HG03439 (cell line): ENCODE measurements around the gene GYG1.
"Not testable (repeated sequence)": the region's sequence is repeated elsewhere in the genome, so short reads cannot be mapped to it uniquely, and the experiment has no call there.

Source experiments
- ATAC-seq: cut with Tn5 transposase; IDR thresholded peaks from one replicate; pipeline ENCODE4 v1.9.1; 2021; ENCODE audit warnings: mild to moderate bottlenecking, moderate library complexity; ENCODE audit not compliant: unreplicated experiment

Gene GYG1

DNA sequence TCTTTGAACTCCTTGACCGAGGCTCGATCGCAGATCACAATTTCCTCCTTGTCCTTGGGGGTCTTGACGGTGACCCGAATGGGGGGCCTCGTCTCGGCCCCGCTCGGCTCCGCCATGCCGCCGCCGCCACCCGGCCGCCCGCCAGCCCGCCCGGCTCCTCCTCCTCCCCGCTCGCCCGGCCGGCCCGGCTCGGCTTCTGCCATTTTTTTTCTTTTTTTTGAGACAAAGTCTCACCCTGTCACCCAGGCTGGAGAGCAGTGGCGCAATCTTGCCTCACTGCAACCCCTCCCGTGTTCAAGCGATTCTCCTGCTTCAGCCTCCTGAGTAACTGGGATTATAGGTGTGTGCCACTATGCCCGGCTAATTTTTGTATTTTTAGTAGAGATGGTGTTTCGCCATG, 3.8 kb upstream of the GYG1 start:
- not testable (repeated sequence) for ATAC-seq

DNA sequence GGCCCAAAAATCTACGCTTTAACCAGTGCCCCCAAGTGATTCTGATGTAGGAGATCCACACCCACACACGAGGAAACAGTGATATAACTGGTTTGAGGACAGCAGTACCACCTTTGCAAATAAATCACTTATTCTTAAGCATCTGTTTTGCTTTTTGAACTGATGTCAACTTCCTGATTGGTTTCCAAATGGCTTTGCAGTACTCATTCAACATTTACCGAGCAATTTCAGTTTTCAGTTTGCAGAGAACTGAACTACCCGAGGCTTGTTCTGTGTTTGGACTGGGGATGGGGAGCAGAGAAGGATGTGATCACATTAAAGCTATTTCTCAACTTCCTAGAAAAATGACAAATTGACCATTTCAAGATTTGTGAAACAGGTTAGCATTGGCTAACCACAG, 1.1 kb upstream of the GYG1 start:
- ATAC-seq = no peak

- ATAC-seq = peak; percentile 24
Measured at GRCh38 chr3:148992027-148992634, 791 bp downstream of the GYG1 start.

DNA sequence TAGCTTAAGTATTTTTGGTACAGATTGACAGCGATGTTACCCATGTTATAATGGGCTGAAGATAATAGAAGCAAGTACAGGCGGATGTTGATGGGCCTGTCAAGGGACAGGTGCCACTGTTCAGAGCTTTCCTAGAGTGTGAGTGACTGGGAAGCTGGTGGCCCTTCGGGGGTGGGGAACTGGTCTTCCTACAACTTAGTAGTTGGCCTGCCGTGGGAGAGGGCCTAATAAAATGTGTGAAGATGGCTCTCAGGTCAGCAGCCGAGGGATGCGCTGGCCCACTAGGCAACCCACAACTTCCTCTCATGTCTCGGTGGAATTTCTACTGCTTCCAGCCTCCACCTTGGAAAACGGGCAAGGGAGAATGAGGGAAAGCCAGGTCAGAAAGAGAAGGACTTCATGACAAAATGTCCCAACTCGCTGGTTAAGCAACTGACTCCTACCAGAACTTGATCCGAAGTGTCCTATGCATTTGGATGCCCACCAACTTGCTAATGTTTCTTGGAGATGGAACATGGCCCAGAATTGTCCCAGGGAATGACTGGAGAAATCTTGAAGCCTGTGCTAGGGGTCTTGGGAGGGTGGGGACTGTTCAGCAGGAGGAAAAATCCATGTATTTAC, 1.4 kb downstream of the GYG1 start:
- no peak for ATAC-seq

DNA sequence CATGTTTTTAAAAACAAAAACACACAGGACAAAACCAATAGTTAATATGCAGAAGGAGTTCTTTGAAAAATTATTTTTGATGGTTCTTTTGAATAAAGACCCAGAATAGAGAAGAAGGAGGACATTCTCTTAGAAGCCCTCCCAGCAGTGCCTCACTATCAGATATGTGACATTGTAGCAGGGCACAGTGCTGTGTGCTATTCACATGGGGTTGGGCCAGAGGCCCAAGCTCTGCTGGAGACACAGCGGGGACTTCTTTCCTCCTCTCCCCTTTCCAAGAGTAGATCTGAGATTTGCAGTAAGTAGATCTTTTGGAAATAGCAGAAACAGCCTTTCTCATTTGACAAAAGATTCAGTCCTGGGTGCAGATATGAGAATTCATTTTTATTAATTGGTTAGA, 6.3 kb downstream of the GYG1 start:
- ATAC-seq = no peak

- ATAC-seq = no peak
Measured at GRCh38 chr3:148998297-148998696, 7.0 kb downstream of the GYG1 start.

GRCh38 chr3:148998715-148999423, 7.5 kb downstream of the GYG1 start:
- ATAC-seq = no peak

DNA sequence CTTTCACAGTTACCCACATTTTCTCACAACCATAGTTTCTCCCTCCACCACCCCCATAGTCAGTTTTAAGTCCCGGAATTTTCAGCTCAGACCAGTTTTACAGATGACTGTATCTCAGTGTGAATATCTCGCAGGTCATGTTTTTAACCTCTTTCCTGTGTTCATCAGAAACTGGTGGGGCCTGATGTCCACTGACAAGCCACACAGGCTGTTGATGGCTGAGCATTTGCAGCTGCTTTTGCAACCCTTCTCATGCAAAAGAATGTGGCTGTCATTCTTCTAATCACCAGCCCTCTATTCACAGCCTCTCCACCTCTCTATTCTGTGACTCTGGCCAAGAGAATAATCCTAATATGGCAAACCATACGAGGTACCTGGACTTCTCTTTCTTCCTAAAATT, 8.5 kb downstream of the GYG1 start:
- no peak for ATAC-seq

- no peak for ATAC-seq
Measured at GRCh38 chr3:149000206-149000745, 8.9 kb downstream of the GYG1 start.

DNA sequence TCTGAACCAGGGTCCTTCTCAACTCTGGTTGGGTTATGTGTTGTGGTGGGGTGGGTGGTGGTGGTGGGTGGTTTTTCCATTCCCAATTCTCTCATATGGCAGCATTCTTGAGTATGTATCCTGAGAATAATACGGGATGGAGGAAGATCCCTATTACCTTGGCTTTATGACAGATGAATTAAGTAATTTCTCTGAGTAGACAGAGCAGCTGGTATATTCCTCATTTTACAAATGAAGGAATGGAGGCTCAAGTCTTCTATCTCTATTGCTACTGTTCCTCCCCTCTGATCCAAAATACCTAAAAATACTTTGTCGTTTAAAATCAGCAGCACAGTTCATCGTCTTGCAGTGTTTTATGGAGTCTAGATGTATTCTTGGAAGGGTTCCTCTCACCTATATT, 10.4 kb downstream of the GYG1 start:
- ATAC-seq = no peak

DNA sequence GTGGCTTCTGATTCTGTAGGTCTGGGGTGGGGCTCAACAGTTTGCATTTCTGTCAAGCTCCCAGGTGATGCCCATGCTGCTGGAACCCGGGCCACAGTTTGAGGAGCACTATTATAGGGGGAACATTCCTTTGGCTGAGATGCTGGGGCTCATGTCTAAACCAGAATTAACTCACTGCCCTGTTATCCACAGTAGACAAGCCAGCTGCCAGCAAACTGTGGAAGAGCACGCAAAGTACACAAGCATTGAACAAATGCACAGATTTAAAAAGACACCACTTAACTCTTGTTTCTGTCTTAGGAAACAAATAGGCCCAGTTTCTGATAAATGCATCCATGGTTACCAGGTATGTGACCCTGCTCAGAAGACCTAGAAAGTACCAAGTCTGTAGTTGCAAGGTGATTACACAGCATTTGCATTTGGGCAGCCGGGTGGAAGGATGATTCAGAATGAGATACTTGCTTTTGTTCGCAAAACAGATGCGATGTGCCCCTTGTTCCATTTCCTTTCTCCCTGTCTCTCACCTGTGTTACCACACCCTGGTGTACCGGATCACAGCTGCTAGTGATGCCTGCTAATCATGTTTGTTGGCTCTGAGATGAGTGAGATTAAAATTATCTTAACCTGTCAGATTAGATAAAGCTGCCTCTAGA, 12.4 kb downstream of the GYG1 start:
- ATAC-seq = peak; percentile 84

- ATAC-seq = no peak
Measured at GRCh38 chr3:149004622-149005021, 13.3 kb downstream of the GYG1 start.

- no peak for ATAC-seq
Measured at GRCh38 chr3:149005416-149005815, 14.1 kb downstream of the GYG1 start.

GRCh38 chr3:149007567-149008257, 16.4 kb downstream of the GYG1 start:
- no peak for ATAC-seq

GRCh38 chr3:149009732-149010131, 18.4 kb downstream of the GYG1 start:
- no peak for ATAC-seq

GRCh38 chr3:149010504-149010951, 19.2 kb downstream of the GYG1 start:
- no peak for ATAC-seq

DNA sequence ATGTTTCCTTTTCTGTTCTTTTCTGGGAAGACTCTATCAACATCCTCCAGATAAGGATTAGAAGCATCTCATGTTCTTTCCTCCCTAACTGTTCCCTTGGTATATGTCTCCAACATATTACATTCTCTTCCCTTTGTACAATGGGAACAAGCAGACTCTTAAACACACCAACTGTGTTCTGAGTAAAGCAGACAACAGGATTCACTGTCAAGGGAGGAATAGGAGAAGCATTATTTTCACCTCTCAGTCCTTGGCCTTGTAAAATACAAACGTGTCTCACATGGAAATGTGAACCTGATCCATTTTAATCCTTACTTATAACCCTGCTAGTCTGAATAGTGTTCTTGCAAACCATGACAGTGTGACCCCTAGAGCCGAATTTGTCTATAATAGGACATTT, 19.6 kb downstream of the GYG1 start:
- no peak for ATAC-seq

- no peak for ATAC-seq
Measured at GRCh38 chr3:149011676-149012075, 20.3 kb downstream of the GYG1 start.

DNA sequence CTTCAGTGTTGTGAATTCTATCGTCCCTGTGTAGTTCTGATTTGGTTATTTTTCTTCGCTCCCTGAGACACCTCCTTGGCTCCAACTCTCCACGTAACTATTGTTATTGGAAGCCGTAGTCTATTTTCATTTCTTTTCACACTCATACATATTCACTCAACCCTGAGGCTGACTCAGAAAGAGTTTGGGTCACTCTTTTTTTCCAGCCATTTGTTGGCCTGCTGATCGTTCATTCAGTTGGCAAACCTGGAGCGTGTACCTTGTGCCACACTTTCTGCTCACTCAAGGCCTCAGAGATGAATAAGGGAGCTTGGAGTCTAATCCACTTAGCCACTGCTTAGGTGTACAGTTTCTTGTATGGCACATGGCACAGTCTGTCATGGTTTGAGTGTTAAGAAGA, 22.4 kb downstream of the GYG1 start:
- no peak for ATAC-seq

DNA sequence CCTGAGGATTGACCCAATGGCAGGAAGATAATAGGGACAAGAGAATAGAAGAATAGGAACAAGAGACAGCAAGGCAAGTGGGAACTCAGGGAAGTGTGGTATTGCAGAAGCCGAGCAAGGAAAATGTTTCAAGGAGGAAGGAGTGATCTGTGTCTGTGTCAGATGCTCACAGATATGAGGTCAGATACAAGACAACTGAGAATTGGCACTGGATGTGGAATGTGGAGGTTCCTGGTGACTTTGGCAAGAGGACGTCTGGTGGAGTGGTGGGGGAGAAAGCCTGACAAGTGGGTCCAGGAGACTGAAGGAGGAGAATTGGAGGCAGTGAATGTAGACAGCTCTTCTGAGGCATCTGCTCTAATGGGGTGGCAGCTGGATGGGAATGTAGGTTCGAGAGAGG, 24.1 kb downstream of the GYG1 start:
- no peak for ATAC-seq

- no peak for ATAC-seq
Measured at GRCh38 chr3:149016242-149016641, 24.9 kb downstream of the GYG1 start.
